CD4-positive, alpha-beta T cell (primary cell): ENCODE results near the gene LDLRAD4. TPM values are rescaled to one million over a fixed set of nuclear protein-coding genes. Genes with fewer than 3 reads are reported as not detected.

Experiments used
- ATAC-seq: fragments of 200-7000 bp; cut with Tn5 transposase; one replicate; pipeline ENCODE4 v1.10.0; 2022; ENCODE audit warnings: mild to moderate bottlenecking; ENCODE audit not compliant: poor library complexity
- CTCF ChIA-PET: fragments of 350-600 bp; sonication (Branson Sonifier 250); formaldehyde crosslinking; loops from one replicate; lab custom pipeline; 2021; ENCODE audit warnings: antibody characterized with exemption, inconsistent platforms; lab: Charles Lee
- POLR2A ChIA-PET: fragments of 350-600 bp; sonication (Branson Sonifier 250); formaldehyde crosslinking; loops from one replicate; lab custom pipeline; 2021; ENCODE audit warnings: antibody characterized with exemption, inconsistent platforms; lab: Charles Lee
- DNase-seq, 14 experiments: peaks; one replicate each; pipeline ENCODE4 v3.0.0-alpha.2; 2013 to 2020; ENCODE audit warnings: mixed read lengths in 2 of 14
- H3K27ac ChIP-seq, 2 donors: one replicate each; pipeline versions ENCODE4 v1.5.1 to v1.7.0; 2013; ENCODE audit warnings: low read length in 2 of 2, low read depth in 1 of 2, mild to moderate bottlenecking in 1 of 2
- H3K27me3 ChIP-seq, 2 experiments: 1 replicate in 1 of 2; 2 replicates in 1 of 2; pipeline versions ENCODE4 v1.6.1 to v1.7.0; 2013; ENCODE audit warnings: low read length in 2 of 2, control low read depth in 1 of 2, mild to moderate bottlenecking in 1 of 2, moderate library complexity in 1 of 2; ENCODE audit not compliant: insufficient read depth in 2 of 2, control insufficient read depth in 1 of 2
- H3K36me3 ChIP-seq: one replicate; pipeline ENCODE4 v1.6.1; 2013; ENCODE audit warnings: low read length, control low read depth; ENCODE audit not compliant: insufficient read depth
- H3K4me1 ChIP-seq: one replicate; pipeline ENCODE4 v1.6.1; 2013; ENCODE audit warnings: low read length, control low read depth; ENCODE audit not compliant: insufficient read depth
- H3K4me3 ChIP-seq: one replicate; pipeline ENCODE4 v1.5.1; 2013; ENCODE audit warnings: mild to moderate bottlenecking, low read length, moderate library complexity
- H3K9me3 ChIP-seq, 2 experiments: 1 replicate in 1 of 2; 2 replicates in 1 of 2; pipeline versions ENCODE4 v1.6.1 to v1.7.0; 2013; ENCODE audit warnings: low read length in 2 of 2, mild to moderate bottlenecking in 2 of 2, control low read depth in 1 of 2, moderate library complexity in 1 of 2; ENCODE audit not compliant: control insufficient read depth in 1 of 2, insufficient read depth in 1 of 2
- H3K27ac Mint-ChIP-seq: one replicate; pipeline ENCODE4 v1.8.0; 2020; ENCODE audit warnings: mixed read lengths
- H3K27me3 Mint-ChIP-seq: one replicate; pipeline ENCODE4 v1.8.0; 2021; ENCODE audit warnings: mixed read lengths
- H3K36me3 Mint-ChIP-seq: one replicate; pipeline ENCODE4 v1.8.0; 2021; ENCODE audit warnings: low read depth, mixed read lengths
- H3K4me1 Mint-ChIP-seq: one replicate; pipeline ENCODE4 v1.8.0; 2021; ENCODE audit warnings: low read depth, mixed read lengths
- H3K4me3 Mint-ChIP-seq: one replicate; pipeline ENCODE4 v1.8.0; 2020; ENCODE audit warnings: mild to moderate bottlenecking, mixed read lengths
- H3K9me3 Mint-ChIP-seq: one replicate; pipeline ENCODE4 v1.8.0; 2020; ENCODE audit warnings: mixed read lengths
- intact Hi-C, 2 experiments: fragments of 100-400 bp; cut with DNase I in 1 of 2; cut with micrococcal nuclease in 1 of 2; formaldehyde crosslinking; loops; one replicate each; pipeline versions ENCODE4 v1.15.1 to v1.9.0; 2023 to 2025; cut with DNase I, micrococcal nuclease
- total RNA-seq, 174 experiments: library from RNA in 2 of 174; stranded (reverse) in 2 of 174; gene quantifications; one replicate each; pipeline ENCODE4 v1.2.3 and lab custom pipeline; 2021 to 2026
- TF ChIP-seq, protein P1 (sequence below): fragments of 200-600 bp; IDR thresholded peaks from one replicate; pipeline ENCODE4 v1.8.0; 2022; ENCODE audit warnings: antibody characterized with exemption, mild to moderate bottlenecking

Gene LDLRAD4
- total RNA-seq, 2 experiments from 2014 or later: 51.9 to 52.7 TPM

- ChIA-PET POLR2A (interaction anchor here (0.6 to 2.8 kb wide), 8 partner anchors 9 to 247 kb away, joined by 3 to 18 read pairs (median 4); partner anchors contain the start of gene LDLRAD4), CTCF (no interaction called here)
- intact Hi-C loops: loop anchor here (1.0 to 10.0 kb wide), 5 partner anchors 73 to 248 kb away; no protein-coding TSS in a partner anchor
- peaks cover 86% of the 10 kb centered on the region for H3K4me1 Mint-ChIP-seq
- ATAC-seq (peak; percentile 95), DNase-seq (peak; percentile 36 to 86 (median 68))
- Histone ChIP-seq H3K27ac (peak overlapping the region; percentile 60 to 64), H3K4me3 (peak overlapping the region; percentile 63), H3K36me3 (no peaks in the 10 kb centered on the region), H3K27me3 (no peaks in the 10 kb centered on the region), H3K9me3 (peaks cover 0 to 6% of the 10 kb centered on the region in 2 experiments), H3K4me1 (peaks cover 50% of the 10 kb centered on the region)
- H3K27me3 Mint-ChIP-seq: no peaks in the 10 kb centered on the region
- H3K27ac Mint-ChIP-seq: peak overlapping the region; percentile 97
- H3K4me3 Mint-ChIP-seq: peak overlapping the region; percentile 91
- TF ChIP-seq, protein P1, sequence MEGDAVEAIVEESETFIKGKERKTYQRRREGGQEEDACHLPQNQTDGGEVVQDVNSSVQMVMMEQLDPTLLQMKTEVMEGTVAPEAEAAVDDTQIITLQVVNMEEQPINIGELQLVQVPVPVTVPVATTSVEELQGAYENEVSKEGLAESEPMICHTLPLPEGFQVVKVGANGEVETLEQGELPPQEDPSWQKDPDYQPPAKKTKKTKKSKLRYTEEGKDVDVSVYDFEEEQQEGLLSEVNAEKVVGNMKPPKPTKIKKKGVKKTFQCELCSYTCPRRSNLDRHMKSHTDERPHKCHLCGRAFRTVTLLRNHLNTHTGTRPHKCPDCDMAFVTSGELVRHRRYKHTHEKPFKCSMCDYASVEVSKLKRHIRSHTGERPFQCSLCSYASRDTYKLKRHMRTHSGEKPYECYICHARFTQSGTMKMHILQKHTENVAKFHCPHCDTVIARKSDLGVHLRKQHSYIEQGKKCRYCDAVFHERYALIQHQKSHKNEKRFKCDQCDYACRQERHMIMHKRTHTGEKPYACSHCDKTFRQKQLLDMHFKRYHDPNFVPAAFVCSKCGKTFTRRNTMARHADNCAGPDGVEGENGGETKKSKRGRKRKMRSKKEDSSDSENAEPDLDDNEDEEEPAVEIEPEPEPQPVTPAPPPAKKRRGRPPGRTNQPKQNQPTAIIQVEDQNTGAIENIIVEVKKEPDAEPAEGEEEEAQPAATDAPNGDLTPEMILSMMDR: peak; percentile 19
- H3K9me3 Mint-ChIP-seq: peaks cover 10% of the 10 kb centered on the region
- peaks cover 39% of the 10 kb centered on the region for H3K36me3 Mint-ChIP-seq
Observed at GRCh38 chr18:13464432-13465123, 246.0 kb downstream of the LDLRAD4 start.

- Mint-ChIP-seq H3K4me3 (peak overlapping the region; percentile 91), H3K27me3 (no peaks in the 10 kb centered on the region), H3K27ac (peak overlapping the region; percentile 97), H3K9me3 (peaks cover 10% of the 10 kb centered on the region), H3K36me3 (peaks cover 41% of the 10 kb centered on the region), H3K4me1 (peaks cover 86% of the 10 kb centered on the region)
- CTCF ChIA-PET: no interaction called here
- POLR2A ChIA-PET: interaction anchor here (0.8 to 2.8 kb wide), 4 partner anchors 10 to 246 kb away, joined by 3 to 18 read pairs (median 4); partner anchors contain the start of gene LDLRAD4
- H3K9me3 ChIP-seq: peaks cover 0 to 6% of the 10 kb centered on the region in 2 experiments
- H3K27ac ChIP-seq: peak overlapping the region; percentile 60 to 64
- no peak for ATAC-seq
- DNase-seq: no peak
- intact Hi-C loops: loop anchor here in 1 of 2 experiments (2.0 to 10.0 kb wide), 3 partner anchors 72 to 150 kb away; no protein-coding TSS in a partner anchor
- H3K36me3 ChIP-seq: no peaks in the 10 kb centered on the region
- TF ChIP-seq, protein P1: no peak
- peak overlapping the region; percentile 63 for H3K4me3 ChIP-seq
- H3K27me3 ChIP-seq: no peaks in the 10 kb centered on the region
- H3K4me1 ChIP-seq: peaks cover 50% of the 10 kb centered on the region
Observed at GRCh38 chr18:13465124-13465446, 246.5 kb downstream of the LDLRAD4 start.

GRCh38 chr18:13465476-13465875, 246.9 kb downstream of the LDLRAD4 start:
- Mint-ChIP-seq H3K36me3 (peaks cover 41% of the 10 kb centered on the region), H3K4me3 (peak overlapping the region; percentile 91), H3K9me3 (peaks cover 10% of the 10 kb centered on the region), H3K27ac (peak overlapping the region; percentile 97), H3K4me1 (peaks cover 86% of the 10 kb centered on the region), H3K27me3 (no peaks in the 10 kb centered on the region)
- TF ChIP-seq, protein P1: no peak
- CTCF ChIA-PET: no interaction called here
- H3K4me3 ChIP-seq: peak overlapping the region; percentile 63
- DNase-seq (no peak), ATAC-seq (no peak)
- peak overlapping the region; percentile 60 to 64 for H3K27ac ChIP-seq
- intact Hi-C loops: loop anchor here in 1 of 2 experiments (2.0 to 10.0 kb wide), 3 partner anchors 72 to 149 kb away; no protein-coding TSS in a partner anchor
- POLR2A ChIA-PET: interaction anchor here (0.8 to 2.8 kb wide), 4 partner anchors 10 to 247 kb away, joined by 3 to 18 read pairs (median 4); partner anchors contain the start of gene LDLRAD4
- no peaks in the 10 kb centered on the region for H3K36me3 ChIP-seq
- H3K9me3 ChIP-seq: peaks cover 0 to 6% of the 10 kb centered on the region in 2 experiments
- H3K4me1 ChIP-seq: peaks cover 53% of the 10 kb centered on the region
- no peaks in the 10 kb centered on the region for H3K27me3 ChIP-seq
